Panc1 (cell line): ENCODE data around the gene CD300LF. TPM values are rescaled to one million over a fixed set of nuclear protein-coding genes. Genes with fewer than 3 reads are reported as not detected.

Experiments
- ATAC-seq: fragments of 200-7000 bp; cut with Tn5 transposase; 2 replicates; pipeline ENCODE4 v1.9.1; 2020; ENCODE audit warnings: mild to moderate bottlenecking, moderate library complexity
- BruUV-seq: library from RNA; stranded (reverse); fragments of 400-500 nt; replicated peaks from 2 replicates; lab custom pipeline; 2021; lab: Mats Ljungman, UMichigan
- CTCF ChIA-PET: fragments of 300-600 bp; sonication (Branson Sonifier 250); formaldehyde crosslinking; loops from one replicate; lab custom pipeline; 2022; ENCODE audit warnings: antibody characterized with exemption; lab: Charles Lee
- POLR2A ChIA-PET: fragments of 300-600 bp; sonication (Branson Sonifier 250); formaldehyde crosslinking; loops from one replicate; lab custom pipeline; 2022; ENCODE audit warnings: antibody characterized with exemption; lab: Charles Lee
- DNase-seq: peaks from one replicate; pipeline ENCODE4 v3.0.0-alpha.2; 2010; ENCODE audit warnings: low read depth, low spot score
- H3K27ac ChIP-seq: 2 replicates; pipeline ENCODE4 v1.5.1; 2011; ENCODE audit warnings: mild to moderate bottlenecking, low read length, inconsistent platforms
- H3K27me3 ChIP-seq: fragments of 200-500 bp; sonication (Bioruptor generic); 2 replicates; pipeline ENCODE4 v1.6.0; 2014; ENCODE audit warnings: low read length, inconsistent platforms; ENCODE audit not compliant: control insufficient read depth, insufficient read depth
- H3K36me3 ChIP-seq: fragments of 200-500 bp; sonication (Bioruptor generic); 2 replicates; pipeline ENCODE4 v1.5.1; 2014; ENCODE audit warnings: inconsistent platforms, mild to moderate bottlenecking, low read length, moderate library complexity; ENCODE audit not compliant: control insufficient read depth, insufficient read depth
- H3K4me1 ChIP-seq: 2 replicates; pipeline ENCODE4 v1.5.1; 2011; ENCODE audit warnings: inconsistent platforms, mild to moderate bottlenecking, low read length, moderate library complexity; ENCODE audit not compliant: control insufficient read depth, insufficient read depth
- H3K4me3 ChIP-seq, 2 experiments: 2 replicates each; pipeline ENCODE4 v1.5.1; 2011 to 2012; ENCODE audit warnings: low read depth in 2 of 2, low read length in 2 of 2, mild to moderate bottlenecking in 2 of 2, inconsistent platforms in 1 of 2, moderate library complexity in 1 of 2
- H3K9me3 ChIP-seq: fragments of 200-500 bp; sonication (Bioruptor generic); 2 replicates; pipeline ENCODE4 v1.5.1; 2014; ENCODE audit warnings: low read depth, mild to moderate bottlenecking, inconsistent platforms, low read length, moderate library complexity; ENCODE audit not compliant: control insufficient read depth, insufficient read depth
- POLR2AphosphoS5 ChIP-seq: IDR thresholded peaks from 2 replicates; pipeline ENCODE4 v1.6.1; 2012; ENCODE audit warnings: mild to moderate bottlenecking, low read depth, low read length, moderate library complexity
- REST ChIP-seq, 2 experiments: IDR thresholded peaks; 2 replicates each; pipeline ENCODE4 v1.6.1; 2011 to 2012; ENCODE audit warnings: low read depth in 2 of 2, control low read depth in 1 of 2, low read length in 1 of 2, mild to moderate bottlenecking in 1 of 2, moderate library complexity in 1 of 2; ENCODE audit not compliant: insufficient read depth in 1 of 2
- SIN3A ChIP-seq: IDR thresholded peaks from 2 replicates; pipeline ENCODE4 v1.6.1; 2012; ENCODE audit warnings: low read depth, mild to moderate bottlenecking, low read length, moderate library complexity, borderline replicate concordance; ENCODE audit not compliant: insufficient read depth
- TCF7L2 ChIP-seq: IDR thresholded peaks from 2 replicates; pipeline ENCODE4 v1.6.1; 2011; ENCODE audit warnings: mild to moderate bottlenecking, low read depth, low read length, inconsistent platforms
- in situ Hi-C: cut with HindIII; loops from 2 replicates; pipeline ENCODE4 v1.10.0; 2016; ENCODE audit warnings: low sequenced_read_pairs, low pct_unique_long_range_greater_than_20kb
- intact Hi-C: fragments of 100-400 bp; cut with micrococcal nuclease; formaldehyde crosslinking; loops from one replicate; pipeline ENCODE4 v1.10.0; 2022; ENCODE audit not compliant: unreplicated experiment
- total RNA-seq: library from RNA; stranded (reverse); gene quantifications from one replicate; pipeline ENCODE4 v1.2.1, GENCODE V29; 2021; ENCODE audit not compliant: unreplicated experiment
- TF ChIP-seq, protein P1 (sequence below): fragments of 450-650 bp; IDR thresholded peaks from 2 replicates; pipeline ENCODE4 v1.5.1; 2017; ENCODE audit warnings: mild to moderate bottlenecking

The CD300LF gene
- total RNA-seq, 1 experiment from 2014 or later: not detected

- Histone ChIP-seq H3K4me1 (no peaks in the 10 kb centered on the region), H3K27me3 (no peaks in the 10 kb centered on the region), H3K36me3 (no peaks in the 10 kb centered on the region), H3K27ac (no peak overlapping the region), H3K9me3 (no peaks in the 10 kb centered on the region), H3K4me3 (no peak overlapping the region)
- BruUV-seq: no TSS peak
- DNase-seq (no peak), ATAC-seq (no peak)
- POLR2A ChIA-PET: no interaction called here
- TF ChIP-seq SIN3A: no peak
- TF ChIP-seq REST (IDR thresholded peaks at IDR 0.05; ENCODE audit: insufficient read depth in 1 of 2, low read depth in 2 of 2, low read length in 1 of 2): no peak
- no peak for TF ChIP-seq POLR2AphosphoS5
- no peak for TF ChIP-seq TCF7L2
- TF ChIP-seq, protein P1, sequence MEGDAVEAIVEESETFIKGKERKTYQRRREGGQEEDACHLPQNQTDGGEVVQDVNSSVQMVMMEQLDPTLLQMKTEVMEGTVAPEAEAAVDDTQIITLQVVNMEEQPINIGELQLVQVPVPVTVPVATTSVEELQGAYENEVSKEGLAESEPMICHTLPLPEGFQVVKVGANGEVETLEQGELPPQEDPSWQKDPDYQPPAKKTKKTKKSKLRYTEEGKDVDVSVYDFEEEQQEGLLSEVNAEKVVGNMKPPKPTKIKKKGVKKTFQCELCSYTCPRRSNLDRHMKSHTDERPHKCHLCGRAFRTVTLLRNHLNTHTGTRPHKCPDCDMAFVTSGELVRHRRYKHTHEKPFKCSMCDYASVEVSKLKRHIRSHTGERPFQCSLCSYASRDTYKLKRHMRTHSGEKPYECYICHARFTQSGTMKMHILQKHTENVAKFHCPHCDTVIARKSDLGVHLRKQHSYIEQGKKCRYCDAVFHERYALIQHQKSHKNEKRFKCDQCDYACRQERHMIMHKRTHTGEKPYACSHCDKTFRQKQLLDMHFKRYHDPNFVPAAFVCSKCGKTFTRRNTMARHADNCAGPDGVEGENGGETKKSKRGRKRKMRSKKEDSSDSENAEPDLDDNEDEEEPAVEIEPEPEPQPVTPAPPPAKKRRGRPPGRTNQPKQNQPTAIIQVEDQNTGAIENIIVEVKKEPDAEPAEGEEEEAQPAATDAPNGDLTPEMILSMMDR: no peak
- in situ Hi-C loops (no loop called here), intact Hi-C loops (no loop called here)
- CTCF ChIA-PET: interaction anchor here (0.5 kb wide), 1 partner anchor 77 kb away, joined by 3 read pairs; no protein-coding TSS in a partner anchor
Measured at GRCh38 chr17:74711058-74711824, 1.5 kb downstream of the CD300LF start.

DNA sequence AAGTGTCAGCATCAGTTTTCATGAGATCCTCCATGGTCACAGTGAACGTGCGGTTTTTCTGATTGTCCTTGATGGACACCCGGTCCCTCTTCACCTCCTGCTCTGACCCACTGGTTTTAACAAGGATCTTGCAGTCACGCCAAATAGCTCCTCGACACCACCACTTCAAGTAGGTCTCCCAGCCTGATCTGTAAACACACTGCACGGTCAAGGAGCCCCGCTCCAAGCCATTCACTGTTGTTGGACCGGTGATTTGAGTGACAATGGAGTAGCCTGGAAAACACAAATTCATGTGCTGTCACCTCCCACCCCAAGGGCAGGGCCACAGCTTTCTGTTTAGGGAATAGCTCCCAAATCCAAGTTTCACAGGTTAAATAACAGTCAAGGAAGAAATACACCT lies 8.2 kb downstream of the CD300LF start:
- no peak for DNase-seq
- intact Hi-C loops: no loop called here
- H3K27ac ChIP-seq: no peak overlapping the region
- H3K27me3 ChIP-seq: no peaks in the 10 kb centered on the region
- H3K4me1 ChIP-seq: no peaks in the 10 kb centered on the region
- TF ChIP-seq, protein P1: no peak
- TF ChIP-seq REST (IDR thresholded peaks at IDR 0.05; ENCODE audit: insufficient read depth in 1 of 2, low read depth in 2 of 2, low read length in 1 of 2) (no peak), TCF7L2 (no peak), POLR2AphosphoS5 (no peak)
- no peak overlapping the region for H3K4me3 ChIP-seq
- H3K9me3 ChIP-seq: no peaks in the 10 kb centered on the region
- no peak for ATAC-seq
- POLR2A ChIA-PET: no interaction called here
- CTCF ChIA-PET: interaction anchor here (0.6 kb wide), 1 partner anchor 47 kb away, joined by 3 read pairs; no protein-coding TSS in a partner anchor
- in situ Hi-C loops: no loop called here
- no peaks in the 10 kb centered on the region for H3K36me3 ChIP-seq
- no TSS peak for BruUV-seq
